SK-N-SH treated with all-trans-retinoic acid at 6 μM for 48 hours (cell line): ENCODE measurements around the gene SFMBT2.

Source experiments
- ARNTL ChIP-seq: fragments of 450-650 bp; formaldehyde crosslinking; IDR thresholded peaks from 2 replicates; pipeline ENCODE4 v1.5.0; 2020; ENCODE audit warnings: low read depth, mild to moderate bottlenecking, moderate library complexity, borderline replicate concordance
- BACH2 ChIP-seq: fragments of 250-450 bp; sonication (Bioruptor Pico); IDR thresholded peaks from 2 replicates; pipeline ENCODE4 v1.9.0; 2021; ENCODE audit warnings: mild to moderate bottlenecking, borderline replicate concordance
- CREB5 ChIP-seq: fragments of 250-450 bp; sonication (Bioruptor Pico); IDR thresholded peaks from 2 replicates; pipeline ENCODE4 v1.5.1; 2020; ENCODE audit warnings: low read depth, mild to moderate bottlenecking, moderate library complexity
- CSRNP3 ChIP-seq: fragments of 250-450 bp; sonication (Bioruptor Pico); IDR thresholded peaks from 2 replicates; pipeline ENCODE4 v1.5.1; 2021; ENCODE audit warnings: mild to moderate bottlenecking, moderate library complexity
- GLIS3 ChIP-seq: fragments of 250-450 bp; sonication (Bioruptor Pico); IDR thresholded peaks from 2 replicates; pipeline ENCODE4 v1.5.0; 2020; ENCODE audit warnings: mild to moderate bottlenecking, moderate library complexity
- ISL1 ChIP-seq: fragments of 250-450 bp; sonication (Bioruptor Pico); IDR thresholded peaks from 2 replicates; pipeline ENCODE4 v2.1.2; 2022; ENCODE audit warnings: mild to moderate bottlenecking, moderate library complexity
- PATZ1 ChIP-seq: fragments of 250-450 bp; sonication (Bioruptor Pico); IDR thresholded peaks from 2 replicates; pipeline ENCODE4 v1.8.0; 2020; ENCODE audit warnings: mild to moderate bottlenecking, moderate library complexity, borderline replicate concordance
- PPARA ChIP-seq: fragments of 250-450 bp; sonication (Bioruptor Pico); IDR thresholded peaks from 2 replicates; pipeline ENCODE4 v1.5.0; 2020; ENCODE audit warnings: mild to moderate bottlenecking, borderline replicate concordance
- ZNF70 ChIP-seq: fragments of 450-650 bp; formaldehyde crosslinking; IDR thresholded peaks from 2 replicates; pipeline ENCODE4 v1.5.0; 2020; ENCODE audit warnings: mild to moderate bottlenecking, moderate library complexity

- TF ChIP-seq CREB5 = no peak
- no peak for TF ChIP-seq PPARA (CRISPR knock-in tag)
- no peak for TF ChIP-seq CSRNP3 (CRISPR knock-in tag)
- TF ChIP-seq GLIS3 (CRISPR knock-in tag) = no peak
- no peak for TF ChIP-seq PATZ1
- TF ChIP-seq ZNF70 (CRISPR knock-in tag) = no peak
- no peak for TF ChIP-seq ISL1 (CRISPR knock-in tag)
- TF ChIP-seq ARNTL (CRISPR knock-in tag) = no peak
- TF ChIP-seq BACH2 (CRISPR knock-in tag) = no peak
Observed at GRCh38 chr10:7428673-7429350, 18.0 kb upstream of the SFMBT2 start.
